ENCODE results near the gene FANK1. TPM values are rescaled to one million over a fixed set of nuclear protein-coding genes. Genes with fewer than 3 reads are reported as not detected.
A peak's percentile ranks its signal among the peaks of the same experiment; 100 is the strongest.

Gene FANK1
- total RNA-seq, 1 experiment from 2014 or later: 0.85 TPM

- no peaks in the 10 kb centered on the region for H3K36me3 Mint-ChIP-seq (ENCODE audit: insufficient read depth, unreplicated experiment)
- DNase-seq: no peak
- no peaks in the 10 kb centered on the region for H3K27me3 Mint-ChIP-seq (ENCODE audit: unreplicated experiment)
- BruUV-seq (replicated peaks): no TSS peak
- no peaks in the 10 kb centered on the region for H3K4me1 Mint-ChIP-seq (ENCODE audit: low read depth, unreplicated experiment)
- TF ChIP-seq CTCF (IDR thresholded peaks at IDR 0.05; ENCODE audit: unreplicated experiment): no peak
- H3K27ac Mint-ChIP-seq (ENCODE audit: unreplicated experiment): no peak overlapping the region
- intact Hi-C loops (cut with micrococcal nuclease; ENCODE audit: unreplicated experiment): no loop called here
- CTCF ChIA-PET: no interaction called here
- no peak overlapping the region for H3K4me3 Mint-ChIP-seq (ENCODE audit: low read depth, unreplicated experiment)
- no peaks in the 10 kb centered on the region for H3K9me3 Mint-ChIP-seq (ENCODE audit: low read depth, unreplicated experiment)
Measured at GRCh38 chr10:126034586-126034985, 138.2 kb downstream of the FANK1 start.

- no peak overlapping the region for H3K4me3 Mint-ChIP-seq (ENCODE audit: low read depth, unreplicated experiment)
- intact Hi-C loops (cut with micrococcal nuclease; ENCODE audit: unreplicated experiment): no loop called here
- H3K27ac Mint-ChIP-seq (ENCODE audit: unreplicated experiment): no peak overlapping the region
- DNase-seq: no peak
- no peak for TF ChIP-seq CTCF (IDR thresholded peaks at IDR 0.05; ENCODE audit: unreplicated experiment)
- H3K36me3 Mint-ChIP-seq (ENCODE audit: insufficient read depth, unreplicated experiment): no peaks in the 10 kb centered on the region
- no peaks in the 10 kb centered on the region for H3K27me3 Mint-ChIP-seq (ENCODE audit: unreplicated experiment)
- H3K4me1 Mint-ChIP-seq (ENCODE audit: low read depth, unreplicated experiment): no peaks in the 10 kb centered on the region
- no TSS peak for BruUV-seq (replicated peaks)
- H3K9me3 Mint-ChIP-seq (ENCODE audit: low read depth, unreplicated experiment): no peaks in the 10 kb centered on the region
- CTCF ChIA-PET: no interaction called here
Measured at GRCh38 chr10:126036515-126036914, 140.2 kb downstream of the FANK1 start.

GRCh38 chr10:126037946-126038345, 141.6 kb downstream of the FANK1 start:
- CTCF ChIA-PET: interaction anchor here (0.7 kb wide), 1 partner anchor 1931 kb away, joined by 5 read pairs; no protein-coding TSS in a partner anchor
- intact Hi-C loops (cut with micrococcal nuclease; ENCODE audit: unreplicated experiment): no loop called here
- Mint-ChIP-seq H3K36me3 (ENCODE audit: insufficient read depth, unreplicated experiment) (peaks cover 5% of the 10 kb centered on the region), H3K4me3 (ENCODE audit: low read depth, unreplicated experiment) (no peak overlapping the region), H3K27me3 (ENCODE audit: unreplicated experiment) (no peaks in the 10 kb centered on the region), H3K4me1 (ENCODE audit: low read depth, unreplicated experiment) (no peaks in the 10 kb centered on the region), H3K9me3 (ENCODE audit: low read depth, unreplicated experiment) (no peaks in the 10 kb centered on the region), H3K27ac (ENCODE audit: unreplicated experiment) (no peak overlapping the region)
- BruUV-seq (replicated peaks): no TSS peak
- no peak for DNase-seq
- TF ChIP-seq CTCF (IDR thresholded peaks at IDR 0.05; ENCODE audit: unreplicated experiment): no peak

GRCh38 chr10:126041117-126041516, 144.8 kb downstream of the FANK1 start:
- Mint-ChIP-seq H3K4me3 (ENCODE audit: low read depth, unreplicated experiment) (no peak overlapping the region), H3K9me3 (ENCODE audit: low read depth, unreplicated experiment) (no peaks in the 10 kb centered on the region), H3K27me3 (ENCODE audit: unreplicated experiment) (no peaks in the 10 kb centered on the region), H3K27ac (ENCODE audit: unreplicated experiment) (peak overlapping the region; percentile 96), H3K36me3 (ENCODE audit: insufficient read depth, unreplicated experiment) (peaks cover 5% of the 10 kb centered on the region), H3K4me1 (ENCODE audit: low read depth, unreplicated experiment) (no peaks in the 10 kb centered on the region)
- no peak for TF ChIP-seq CTCF (IDR thresholded peaks at IDR 0.05; ENCODE audit: unreplicated experiment)
- intact Hi-C loops (cut with micrococcal nuclease; ENCODE audit: unreplicated experiment): no loop called here
- CTCF ChIA-PET: no interaction called here
- DNase-seq: no peak
- BruUV-seq (replicated peaks): no TSS peak

All from Calu3 (cell line).